GM21723 (cell line): Measurements from ENCODE around the gene PARD3B.

ENCODE experiments used
- ATAC-seq: cut with Tn5 transposase; IDR thresholded peaks from one replicate; pipeline ENCODE4 v1.9.1; 2021; ENCODE audit warnings: mild to moderate bottlenecking, moderate library complexity; ENCODE audit not compliant: unreplicated experiment

Gene PARD3B

GRCh38 chr2:205367331-205367935 is 822.2 kb downstream of the PARD3B start:
- no peak for ATAC-seq

GRCh38 chr2:205369813-205370212 is 824.5 kb downstream of the PARD3B start:
- ATAC-seq: no peak

- no peak for ATAC-seq
These were observed 825.5 kb downstream of the PARD3B start for GRCh38 chr2:205370726-205371125.

- ATAC-seq: no peak
These were observed 826.9 kb downstream of the PARD3B start for GRCh38 chr2:205372141-205372540.

GRCh38 chr2:205375461-205376448 is 830.5 kb downstream of the PARD3B start:
- ATAC-seq: no peak

GRCh38 chr2:205377324-205377723 is 832.0 kb downstream of the PARD3B start:
- ATAC-seq: no peak

- ATAC-seq: no peak
These were observed 838.3 kb downstream of the PARD3B start for GRCh38 chr2:205383601-205384000.

GRCh38 chr2:205386109-205386508 is 840.8 kb downstream of the PARD3B start:
- no peak for ATAC-seq

GRCh38 chr2:205387350-205388055 is 842.2 kb downstream of the PARD3B start:
- no peak for ATAC-seq

- no peak for ATAC-seq
These were observed 845.6 kb downstream of the PARD3B start for GRCh38 chr2:205390866-205391265.

- ATAC-seq: no peak
These were observed 856.2 kb downstream of the PARD3B start for GRCh38 chr2:205401511-205401910.

GRCh38 chr2:205402011-205402410 is 856.7 kb downstream of the PARD3B start:
- ATAC-seq: no peak

- no peak for ATAC-seq
These were observed 858.1 kb downstream of the PARD3B start for GRCh38 chr2:205403244-205403825.

GRCh38 chr2:205405194-205405593 is 859.9 kb downstream of the PARD3B start:
- no peak for ATAC-seq

- no peak for ATAC-seq
These were observed 860.5 kb downstream of the PARD3B start for GRCh38 chr2:205405752-205406151.

GRCh38 chr2:205407984-205408383 is 862.7 kb downstream of the PARD3B start:
- no peak for ATAC-seq

GRCh38 chr2:205408696-205409095 is 863.4 kb downstream of the PARD3B start:
- no peak for ATAC-seq

GRCh38 chr2:205409411-205409810 is 864.1 kb downstream of the PARD3B start:
- no peak for ATAC-seq

- ATAC-seq: no peak
These were observed 866.3 kb downstream of the PARD3B start for GRCh38 chr2:205411558-205411957.

- ATAC-seq: no peak
These were observed 879.1 kb downstream of the PARD3B start for GRCh38 chr2:205424326-205424725.

GRCh38 chr2:205425102-205425501 is 879.8 kb downstream of the PARD3B start:
- ATAC-seq: no peak
